Prostate gland (tissue), 2 donors: ENCODE data around the gene MINDY1. TPM values are rescaled to one million over a fixed set of nuclear protein-coding genes. Genes with fewer than 3 reads are reported as not detected.

Experiments
- DNase-seq: peaks from one replicate; pipeline ENCODE4 v3.0.0-alpha.2; 2019; ENCODE audit warnings: low spot score
- H3K27ac ChIP-seq, 2 donors: fragments of 200-600 bp; sonication (generic); 2 replicates each; pipeline ENCODE4 v1.5.1; 2017 to 2019
- H3K27me3 ChIP-seq: fragments of 200-600 bp; sonication (generic); replicated peaks from 2 replicates; pipeline ENCODE4 v1.5.1; 2019; ENCODE audit not compliant: insufficient read depth
- H3K36me3 ChIP-seq, 2 donors: fragments of 200-600 bp; sonication (generic); 1 replicate in 1 of 2; 2 replicates in 1 of 2; pipeline versions ENCODE4 v1.5.1 to v1.8.1; 2017 to 2019
- H3K4me1 ChIP-seq: fragments of 200-600 bp; sonication (generic); replicated peaks from 2 replicates; pipeline ENCODE4 v1.5.1; 2019
- H3K4me3 ChIP-seq, 2 donors: fragments of 200-600 bp; sonication (generic); 2 replicates each; pipeline ENCODE4 v1.5.1; 2017 to 2019
- H3K9me3 ChIP-seq: fragments of 200-600 bp; sonication (generic); 2 replicates; pipeline ENCODE4 v1.5.1; 2017
- CTCF ChIP-seq, 4 experiments: fragments of 200-600 bp in 2 of 4; fragments of 450-650 bp in 2 of 4; sonication (generic) in 2 of 4; IDR thresholded peaks; 1 replicate in 3 of 4; 2 replicates in 1 of 4; pipeline ENCODE4 v1.5.1; 2016 to 2019; ENCODE audit warnings: antibody characterized with exemption in 4 of 4, mild to moderate bottlenecking in 2 of 4, moderate library complexity in 2 of 4
- POLR2A ChIP-seq: fragments of 450-650 bp; IDR thresholded peaks from one replicate; pipeline ENCODE4 v1.6.1; 2016; ENCODE audit warnings: antibody characterized with exemption, mild to moderate bottlenecking
- POLR2AphosphoS5 ChIP-seq: sonication (generic); formaldehyde crosslinking; IDR thresholded peaks from one replicate; pipeline ENCODE4 v1.6.1; 2017; ENCODE audit warnings: antibody characterized with exemption
- WGBS: methylation state at CpG from one replicate; pipeline ENCODE4 v1.1.5; 2018; 5-methylcytosine and 5-hydroxymethylcytosine counted together
- intact Hi-C: fragments of 100-400 bp; cut with DNase I; formaldehyde crosslinking; loops from one replicate; pipeline ENCODE4 v1.14.2; 2022
- total RNA-seq, 2 donors: library from RNA; depleted of rRNA; stranded (reverse); fragments of >200 nt; gene quantifications; one replicate each; pipeline ENCODE4 v1.1.0, GENCODE V29; 2016

Gene MINDY1
- total RNA-seq, 2 donors from 2014 or later: 26.8 to 65.4 TPM

GRCh38 chr1:150999926-151000325 lies 6.8 kb downstream of the MINDY1 start:
- 90% methylated on average over 2 of the region's 2 CpGs for WGBS
- H3K4me3 ChIP-seq: no peak overlapping the region
- peaks cover 9 to 10% of the 10 kb centered on the region in 2 donors for H3K36me3 ChIP-seq
- DNase-seq: no peak
- intact Hi-C loops: no loop called here
- no peak overlapping the region for H3K27ac ChIP-seq
- no peaks in the 10 kb centered on the region for H3K9me3 ChIP-seq
- no peak for TF ChIP-seq CTCF (IDR thresholded peaks at IDR 0.05)
- no peak for TF ChIP-seq POLR2AphosphoS5
- no peak for TF ChIP-seq POLR2A
- peaks cover 7% of the 10 kb centered on the region for H3K4me1 ChIP-seq
- H3K27me3 ChIP-seq: no peaks in the 10 kb centered on the region

DNA sequence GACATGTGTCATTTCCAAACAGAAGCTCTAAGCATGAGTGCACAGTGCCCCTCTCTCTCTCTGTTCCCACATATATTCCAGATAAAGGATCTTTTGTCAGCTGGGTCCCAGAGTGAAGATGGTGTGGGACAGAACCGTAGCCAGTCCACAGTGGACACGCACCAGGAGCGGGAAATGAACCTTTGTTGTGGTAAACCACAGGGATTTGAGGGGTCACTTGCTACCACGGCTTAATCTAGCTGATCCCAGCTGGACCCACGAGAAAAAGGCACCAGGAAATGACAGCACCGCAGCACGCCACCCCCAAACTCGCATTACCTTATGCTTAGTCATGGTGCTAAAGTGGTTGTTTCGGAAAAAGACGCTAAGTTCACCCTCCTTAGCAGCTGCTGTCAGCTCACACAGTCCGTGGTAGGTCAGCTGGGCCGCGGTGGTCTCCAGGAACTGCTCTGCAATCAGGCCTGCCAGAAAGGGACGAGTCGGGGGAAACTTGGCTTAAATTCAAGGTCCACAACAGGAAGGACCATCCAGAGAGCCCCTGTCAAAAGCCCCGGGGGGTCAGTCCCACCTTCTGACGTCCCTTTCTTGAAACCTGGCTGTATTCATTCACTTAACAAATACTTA lies 7.5 kb downstream of the MINDY1 start:
- Histone ChIP-seq H3K4me1 (peaks cover 7% of the 10 kb centered on the region), H3K27ac (no peak overlapping the region), H3K4me3 (no peak overlapping the region), H3K36me3 (peaks cover 9 to 10% of the 10 kb centered on the region in 2 donors), H3K9me3 (no peaks in the 10 kb centered on the region), H3K27me3 (no peaks in the 10 kb centered on the region)
- WGBS: 74% methylated on average over 17 of the region's 17 CpGs
- no peak for TF ChIP-seq CTCF (IDR thresholded peaks at IDR 0.05)
- TF ChIP-seq POLR2AphosphoS5: no peak
- no peak for TF ChIP-seq POLR2A
- no peak for DNase-seq
- intact Hi-C loops: no loop called here

GRCh38 chr1:150997949-150998348 lies 8.8 kb downstream of the MINDY1 start:
- Histone ChIP-seq H3K27me3 (no peaks in the 10 kb centered on the region), H3K36me3 (peaks cover 9 to 10% of the 10 kb centered on the region in 2 donors), H3K4me1 (peaks cover under 1% of the 10 kb centered on the region), H3K9me3 (no peaks in the 10 kb centered on the region), H3K4me3 (no peak overlapping the region), H3K27ac (no peak overlapping the region)
- 64% methylated on average over 5 of the region's 5 CpGs for WGBS
- no peak for DNase-seq
- intact Hi-C loops: no loop called here
- no peak for TF ChIP-seq POLR2A
- TF ChIP-seq POLR2AphosphoS5: no peak
- no peak for TF ChIP-seq CTCF (IDR thresholded peaks at IDR 0.05)

GRCh38 chr1:150997126-150997872 lies 9.4 kb downstream of the MINDY1 start:
- Histone ChIP-seq H3K27ac (no peak overlapping the region), H3K27me3 (no peaks in the 10 kb centered on the region), H3K9me3 (no peaks in the 10 kb centered on the region), H3K36me3 (peaks cover 9 to 10% of the 10 kb centered on the region in 2 donors), H3K4me1 (no peaks in the 10 kb centered on the region), H3K4me3 (no peak overlapping the region)
- 79% methylated on average over 20 of the region's 20 CpGs for WGBS
- intact Hi-C loops: no loop called here
- DNase-seq: no peak
- TF ChIP-seq CTCF (IDR thresholded peaks at IDR 0.05) (no peak), POLR2AphosphoS5 (no peak), POLR2A (no peak)
